Mesothelial cell of epicardium (in vitro differentiated cells): Measurements from ENCODE around the gene DBP. TPM values are rescaled to one million over a fixed set of nuclear protein-coding genes. Genes with fewer than 3 reads are reported as not detected.

ENCODE experiments used
- DNase-seq, 2 experiments: peaks; one replicate each; pipeline ENCODE4 v3.0.0; 2021; ENCODE audit warnings: low spot score in 2 of 2; ENCODE audit not compliant: unreplicated experiment in 2 of 2
- H3K27ac Mint-ChIP-seq: 2 replicates; pipeline ENCODE4 v1.8.0; 2021; ENCODE audit warnings: mixed read lengths
- H3K27me3 Mint-ChIP-seq: 2 replicates; pipeline ENCODE4 v1.8.0; 2021; ENCODE audit warnings: low read depth, mixed read lengths
- H3K36me3 Mint-ChIP-seq: 2 replicates; pipeline ENCODE4 v1.8.0; 2021; ENCODE audit warnings: mixed read lengths
- H3K4me1 Mint-ChIP-seq: 2 replicates; pipeline ENCODE4 v1.8.0; 2021; ENCODE audit warnings: mixed read lengths
- H3K4me3 Mint-ChIP-seq: 2 replicates; pipeline ENCODE4 v1.8.0; 2021; ENCODE audit warnings: mild to moderate bottlenecking, moderate library complexity, mixed read lengths
- H3K9me3 Mint-ChIP-seq: 2 replicates; pipeline ENCODE4 v1.8.0; 2021; ENCODE audit warnings: mixed read lengths
- CTCF ChIP-seq: fragments of 200-600 bp; sonication (generic); IDR thresholded peaks from one replicate; pipeline ENCODE4 v1.5.0; 2021; ENCODE audit warnings: antibody characterized with exemption; ENCODE audit not compliant: unreplicated experiment
- total RNA-seq: library from RNA; stranded (reverse); gene quantifications from 3 replicates; pipeline ENCODE4 v1.2.1, GENCODE V29; 2021

The DBP gene
- total RNA-seq, 1 donor from 2014 or later: 13.1 TPM

DNA sequence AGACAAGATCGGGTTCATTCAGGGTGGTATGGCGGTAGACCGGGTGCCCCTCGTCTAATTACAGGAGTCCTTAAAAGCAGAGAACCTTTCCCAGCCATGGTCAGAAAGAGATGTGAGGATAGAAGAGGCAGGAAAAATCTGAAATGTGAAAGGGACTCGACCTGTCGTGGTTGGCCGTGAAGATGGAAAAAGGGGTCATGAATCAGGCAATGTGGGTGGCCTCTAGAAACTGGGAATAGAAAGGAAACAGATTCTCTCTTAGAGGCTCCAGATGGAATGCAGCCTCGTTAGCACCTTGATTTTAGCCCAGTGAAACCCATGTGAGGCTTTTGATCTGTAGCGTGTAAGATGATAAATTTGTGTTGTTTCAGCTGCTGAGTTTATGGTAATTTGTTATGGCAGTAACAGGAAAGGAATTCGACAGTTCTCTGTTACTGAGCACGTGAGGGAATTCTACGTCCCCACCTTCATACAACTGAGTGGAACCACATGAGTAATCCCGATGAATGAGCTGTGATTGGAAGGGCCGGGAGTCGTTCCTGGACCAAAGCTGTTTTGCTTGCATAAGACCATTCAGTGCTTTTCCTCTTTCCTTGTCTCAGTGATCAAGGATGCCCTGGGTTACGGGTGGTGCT is 19.8 kb upstream of the DBP start:
- no peaks in the 10 kb centered on the region for H3K27me3 Mint-ChIP-seq
- peaks cover 18% of the 10 kb centered on the region for H3K4me1 Mint-ChIP-seq
- DNase-seq: no peak
- H3K9me3 Mint-ChIP-seq: no peaks in the 10 kb centered on the region
- no peak overlapping the region for H3K4me3 Mint-ChIP-seq
- no peak for TF ChIP-seq CTCF
- no peaks in the 10 kb centered on the region for H3K36me3 Mint-ChIP-seq
- peak overlapping the region; percentile 8 for H3K27ac Mint-ChIP-seq

DNA sequence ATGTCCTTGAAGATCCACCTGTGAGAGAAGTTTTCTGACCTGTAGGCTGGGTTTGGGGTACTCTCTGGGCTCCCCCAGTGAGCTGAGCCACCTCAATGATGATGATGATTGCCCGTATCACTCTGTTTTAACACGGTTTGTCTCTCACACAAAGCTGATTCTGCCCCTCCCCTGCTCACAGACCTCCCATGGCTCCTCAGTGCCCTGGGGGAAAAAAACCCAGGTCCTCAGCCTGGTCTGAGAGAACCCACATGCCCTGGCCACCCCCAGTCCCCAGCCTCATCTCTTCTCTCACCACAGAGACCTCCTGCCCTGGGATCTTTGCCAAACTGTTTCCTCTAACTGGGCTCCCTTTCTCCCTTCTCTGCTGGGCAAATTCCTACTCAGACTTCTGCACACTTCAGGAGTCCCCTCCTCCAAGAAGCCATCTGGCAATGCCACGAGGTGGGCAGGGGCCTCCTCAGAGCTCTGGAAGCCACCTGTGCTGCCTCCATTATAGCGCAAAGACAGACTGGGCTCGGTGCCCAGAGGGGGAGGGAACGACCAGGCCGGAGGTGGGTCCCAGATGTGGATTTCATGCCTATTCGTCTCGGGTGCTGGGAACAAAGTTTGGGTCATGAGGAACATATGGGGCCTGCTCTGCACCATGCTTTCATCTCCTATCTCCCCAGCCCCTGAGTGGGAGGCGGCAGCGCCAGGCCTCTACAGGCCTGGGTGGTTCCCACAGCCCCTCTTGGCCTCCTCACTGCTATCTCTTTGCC is 17.3 kb upstream of the DBP start:
- no peaks in the 10 kb centered on the region for H3K36me3 Mint-ChIP-seq
- peaks cover 17% of the 10 kb centered on the region for H3K4me1 Mint-ChIP-seq
- no peak for DNase-seq
- TF ChIP-seq CTCF: no peak
- no peaks in the 10 kb centered on the region for H3K27me3 Mint-ChIP-seq
- H3K4me3 Mint-ChIP-seq: no peak overlapping the region
- H3K9me3 Mint-ChIP-seq: no peaks in the 10 kb centered on the region
- peak overlapping the region; percentile 79 for H3K27ac Mint-ChIP-seq

DNA sequence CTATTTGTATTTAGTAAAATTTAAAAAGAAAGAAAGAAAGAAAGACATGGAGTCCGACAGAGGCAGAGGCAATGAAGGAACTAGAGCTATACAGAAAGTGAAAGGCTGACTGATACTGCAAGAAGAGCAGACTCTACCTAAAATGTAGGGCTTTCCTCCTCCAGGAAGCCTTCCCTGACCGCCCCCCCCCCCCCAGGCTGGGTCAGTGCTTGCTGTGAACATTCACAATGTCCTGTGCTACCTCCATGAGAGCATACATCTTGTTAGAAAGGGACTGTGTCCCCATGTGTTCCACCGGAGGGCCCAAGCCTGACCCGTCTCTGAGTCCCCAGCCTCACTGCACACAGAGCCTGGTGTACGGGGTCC is 14.5 kb upstream of the DBP start:
- no peaks in the 10 kb centered on the region for H3K27me3 Mint-ChIP-seq
- no peaks in the 10 kb centered on the region for H3K9me3 Mint-ChIP-seq
- no peak overlapping the region for H3K4me3 Mint-ChIP-seq
- no peak for DNase-seq
- H3K27ac Mint-ChIP-seq: no peak overlapping the region
- peaks cover 11% of the 10 kb centered on the region for H3K4me1 Mint-ChIP-seq
- H3K36me3 Mint-ChIP-seq: no peaks in the 10 kb centered on the region
- no peak for TF ChIP-seq CTCF

- H3K27ac Mint-ChIP-seq: no peak overlapping the region
- no peak overlapping the region for H3K4me3 Mint-ChIP-seq
- no peak for DNase-seq
- H3K36me3 Mint-ChIP-seq: no peaks in the 10 kb centered on the region
- peaks cover 10% of the 10 kb centered on the region for H3K4me1 Mint-ChIP-seq
- no peaks in the 10 kb centered on the region for H3K9me3 Mint-ChIP-seq
- no peak for TF ChIP-seq CTCF
- no peaks in the 10 kb centered on the region for H3K27me3 Mint-ChIP-seq
These were observed 13.9 kb upstream of the DBP start for GRCh38 chr19:48650974-48651682.

- TF ChIP-seq CTCF: no peak
- Mint-ChIP-seq H3K36me3 (no peaks in the 10 kb centered on the region), H3K27ac (no peak overlapping the region)
These were observed 11.0 kb upstream of the DBP start for GRCh38 chr19:48648134-48648533.

More at GRCh38 chr19:48648134-48648533, 11.0 kb upstream of the DBP start:
- H3K9me3 Mint-ChIP-seq: no peaks in the 10 kb centered on the region
- no peaks in the 10 kb centered on the region for H3K27me3 Mint-ChIP-seq
- DNase-seq: no peak
- peaks cover 18% of the 10 kb centered on the region for H3K4me1 Mint-ChIP-seq
- H3K4me3 Mint-ChIP-seq: no peak overlapping the region
